Stimulated activated CD8-positive, alpha-beta memory T cell treated with anti-CD3 and anti-CD28 coated beads, Interleukin-15, amount 100 ng/mL, for 24 hours (primary cell): ENCODE data around the gene OR13C9.
"Not testable (repeated sequence)": the region's sequence is repeated elsewhere in the genome, so short reads cannot be mapped to it uniquely, and the experiment has no call there.

ENCODE experiments used
- DNase-seq: peaks from one replicate; pipeline ENCODE4 v3.0.0-alpha.2; 2020; ENCODE audit warnings: low read depth

Gene OR13C9, protein sequence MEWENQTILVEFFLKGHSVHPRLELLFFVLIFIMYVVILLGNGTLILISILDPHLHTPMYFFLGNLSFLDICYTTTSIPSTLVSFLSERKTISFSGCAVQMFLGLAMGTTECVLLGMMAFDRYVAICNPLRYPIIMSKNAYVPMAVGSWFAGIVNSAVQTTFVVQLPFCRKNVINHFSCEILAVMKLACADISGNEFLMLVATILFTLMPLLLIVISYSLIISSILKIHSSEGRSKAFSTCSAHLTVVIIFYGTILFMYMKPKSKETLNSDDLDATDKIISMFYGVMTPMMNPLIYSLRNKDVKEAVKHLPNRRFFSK

DNA sequence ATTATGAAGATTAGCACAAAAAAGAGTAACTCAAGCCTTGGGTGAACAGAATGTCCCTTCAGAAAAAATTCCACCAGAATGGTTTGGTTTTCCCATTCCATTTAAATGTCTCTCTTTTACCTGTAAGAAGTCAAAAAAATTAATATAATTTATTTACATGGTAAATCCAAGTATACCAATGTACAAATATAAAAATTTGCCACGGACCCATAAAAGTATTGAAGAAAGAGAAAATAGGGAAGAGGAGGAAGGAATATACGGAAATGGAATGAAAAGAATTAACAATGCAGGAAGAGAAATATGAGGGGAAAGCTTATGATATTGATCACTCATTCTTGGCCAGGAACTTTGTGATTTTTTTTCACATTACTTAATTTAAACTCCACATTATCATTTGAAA, at the start of gene OR13C9:
Gene OR13C9, minus strand, starts transcription at position 101 of the 400 bp plus-strand sequence. Its CDS starts 0 bp downstream, at position 101.
- no peak for DNase-seq

DNA sequence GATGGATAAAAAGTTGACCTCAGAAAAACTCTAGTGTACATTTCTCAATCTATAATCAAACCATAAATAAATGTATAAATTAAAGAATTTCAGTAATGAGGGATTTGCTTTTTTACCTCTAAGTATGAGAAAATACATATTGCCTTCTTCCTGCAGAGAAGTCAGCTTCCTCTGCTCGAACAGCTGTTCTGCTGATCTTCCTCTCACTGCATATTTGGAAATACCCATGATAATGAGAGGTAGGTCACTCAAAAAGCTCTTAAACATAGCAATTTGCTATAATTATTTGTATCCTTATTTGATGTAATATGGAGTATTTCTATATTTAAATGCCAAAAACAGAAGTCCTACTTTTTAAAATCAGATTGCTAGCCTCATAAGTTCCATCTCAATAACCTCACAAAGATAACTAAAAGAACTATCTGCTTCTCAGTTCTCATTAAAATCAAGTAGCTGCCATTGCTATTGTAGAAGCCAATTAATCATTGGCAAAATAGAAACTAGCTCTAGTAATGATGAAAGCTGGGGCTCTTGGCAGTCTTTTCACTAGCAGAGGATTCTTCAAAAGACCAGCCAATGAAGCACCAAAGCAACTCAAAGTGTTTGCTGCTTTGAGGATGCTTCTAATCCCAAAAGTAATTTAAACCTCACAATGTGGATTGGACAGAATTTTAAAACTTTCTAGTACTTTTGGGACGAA, 40.6 kb upstream of the OR13C9 start:
- DNase-seq = no peak

DNA sequence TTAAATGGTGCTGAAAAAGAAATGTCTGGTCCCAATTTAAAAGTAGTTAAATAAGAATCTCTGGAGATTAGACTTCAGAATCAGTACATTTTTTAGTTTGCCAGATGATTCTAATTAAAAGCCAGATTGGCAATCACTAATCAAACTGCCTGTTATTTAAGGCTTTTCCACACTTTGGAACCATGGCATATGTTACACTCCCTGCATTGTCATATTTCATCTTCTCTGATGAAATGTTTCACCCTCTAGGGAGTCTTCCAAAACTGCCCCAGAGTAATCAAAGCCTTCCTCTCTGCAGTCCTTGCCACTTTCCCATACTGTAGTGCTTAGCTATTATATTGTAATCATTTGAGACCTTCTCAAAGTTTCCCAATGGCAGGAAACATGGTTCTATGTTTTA, 17.5 kb upstream of the OR13C9 start:
- no peak for DNase-seq

DNA sequence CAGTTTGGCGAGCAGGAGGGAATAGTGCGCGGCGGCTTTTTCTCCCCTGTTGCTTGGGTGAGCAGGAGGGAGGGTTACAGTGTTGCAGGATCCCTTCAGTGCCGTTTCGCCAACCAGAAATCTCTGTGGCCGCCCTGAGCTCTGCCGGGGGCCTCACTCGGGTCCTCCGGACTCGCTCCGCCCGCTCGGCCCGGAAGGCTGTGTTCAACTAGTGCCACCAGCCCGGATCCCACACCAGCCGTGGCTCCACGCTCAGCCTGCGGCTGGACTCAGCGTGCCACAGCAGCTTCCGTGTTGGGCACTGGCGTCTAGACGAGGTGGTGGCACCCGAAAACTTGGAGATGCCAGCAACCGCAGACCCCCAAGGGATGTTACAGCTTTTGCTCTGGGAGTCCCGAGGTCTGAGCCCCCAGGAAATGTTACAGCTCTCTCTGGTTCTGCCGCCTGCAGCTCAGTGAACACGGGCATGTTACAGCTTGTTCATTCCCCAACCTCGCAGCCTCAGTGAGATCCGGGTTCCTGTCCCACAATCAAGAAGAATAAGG, 16.0 kb upstream of the OR13C9 start:
- DNase-seq = no peak

DNA sequence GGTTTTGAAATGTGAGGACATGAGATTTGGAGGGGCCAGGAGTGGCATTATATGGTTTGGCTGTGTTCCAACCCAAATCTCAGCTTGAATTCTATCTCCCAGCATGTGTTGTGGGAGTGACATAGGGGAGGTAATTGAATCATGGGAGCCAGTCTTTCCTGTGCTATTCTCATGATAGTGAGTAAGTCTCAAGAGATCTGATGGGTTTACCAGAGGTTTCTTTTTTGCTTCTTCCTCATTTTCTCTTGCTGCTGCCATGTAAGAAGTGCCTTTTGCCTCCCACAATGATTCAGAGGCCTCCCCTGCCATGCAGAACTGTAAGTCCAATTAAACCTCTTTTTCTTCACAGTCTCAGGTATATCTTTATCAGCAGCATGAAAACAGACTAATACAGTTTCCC, 8.0 kb upstream of the OR13C9 start:
- not testable (repeated sequence) for DNase-seq

DNA sequence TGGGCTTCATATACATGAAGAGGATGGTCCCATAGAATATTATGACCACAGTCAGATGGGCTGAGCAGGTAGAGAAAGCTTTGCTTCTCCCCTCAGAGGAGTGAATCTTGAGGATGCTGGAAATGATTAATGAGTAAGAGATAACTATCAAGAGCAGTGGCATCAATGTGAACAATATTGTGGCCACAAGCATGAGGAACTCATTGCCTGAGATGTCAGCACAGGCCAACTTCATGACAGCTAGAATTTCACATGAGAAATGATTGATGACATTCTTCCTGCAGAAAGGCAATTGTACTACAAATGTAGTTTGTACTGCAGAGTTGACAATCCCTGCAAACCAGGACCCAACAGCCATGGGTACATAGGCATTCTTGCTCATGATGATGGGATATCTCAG, 586 bp downstream of the OR13C9 start:
- DNase-seq = no peak

DNA sequence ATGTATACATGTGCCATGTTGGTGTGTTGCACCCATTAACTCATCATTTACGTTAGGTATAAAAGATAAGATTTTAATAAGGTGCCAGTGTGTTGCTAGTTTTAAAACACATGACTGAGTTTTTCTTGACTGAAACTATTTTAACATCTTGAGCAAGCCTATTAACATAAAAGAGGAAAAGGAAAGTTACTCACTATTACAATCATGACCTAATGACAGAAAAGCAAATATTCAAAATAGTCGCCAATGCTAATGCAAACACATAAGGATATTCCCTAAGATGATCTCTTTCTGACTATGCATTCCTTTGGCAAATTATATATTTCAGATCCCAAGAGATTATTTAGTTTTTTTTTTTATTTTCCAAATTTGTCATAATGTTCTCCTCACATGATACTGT, 6.8 kb downstream of the OR13C9 start:
- DNase-seq = no peak

DNA sequence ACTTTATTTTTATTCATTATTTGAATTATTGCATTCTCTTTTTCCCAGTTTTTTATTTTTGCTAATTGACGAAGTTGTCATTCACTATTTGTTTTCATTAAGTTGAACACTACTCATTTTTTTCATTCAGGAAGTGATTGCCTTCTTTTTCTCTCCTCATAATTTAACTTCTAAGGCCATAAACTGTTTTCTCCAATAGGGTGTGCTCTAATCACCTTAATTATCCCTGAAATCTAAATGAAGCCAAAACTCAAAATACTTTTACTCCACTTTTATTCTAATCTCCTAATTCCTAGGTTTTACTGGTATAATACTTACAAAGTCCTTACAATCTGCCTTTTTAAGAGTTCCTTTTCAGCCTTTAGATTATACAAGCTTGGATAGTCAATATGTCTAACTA, 9.7 kb downstream of the OR13C9 start:
- DNase-seq = no peak

DNA sequence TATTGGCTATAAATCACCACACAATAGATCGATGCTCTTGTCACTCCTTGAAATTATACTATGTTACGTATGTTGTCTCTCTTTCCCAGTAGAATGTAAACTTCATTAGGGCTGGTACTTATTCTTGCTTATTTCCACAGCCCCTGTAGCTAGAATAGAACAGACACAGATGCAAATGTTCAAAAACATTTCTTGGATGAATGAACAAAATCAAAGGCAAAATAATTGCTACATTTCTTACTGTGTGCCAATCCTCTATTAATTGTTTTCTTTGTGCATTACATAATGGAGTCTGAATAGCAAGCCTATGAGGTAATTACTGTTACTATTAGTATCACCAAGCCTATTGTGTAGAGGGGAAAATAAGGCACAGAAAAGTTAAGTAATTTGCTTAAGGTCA, 11.9 kb downstream of the OR13C9 start:
- DNase-seq = no peak

DNA sequence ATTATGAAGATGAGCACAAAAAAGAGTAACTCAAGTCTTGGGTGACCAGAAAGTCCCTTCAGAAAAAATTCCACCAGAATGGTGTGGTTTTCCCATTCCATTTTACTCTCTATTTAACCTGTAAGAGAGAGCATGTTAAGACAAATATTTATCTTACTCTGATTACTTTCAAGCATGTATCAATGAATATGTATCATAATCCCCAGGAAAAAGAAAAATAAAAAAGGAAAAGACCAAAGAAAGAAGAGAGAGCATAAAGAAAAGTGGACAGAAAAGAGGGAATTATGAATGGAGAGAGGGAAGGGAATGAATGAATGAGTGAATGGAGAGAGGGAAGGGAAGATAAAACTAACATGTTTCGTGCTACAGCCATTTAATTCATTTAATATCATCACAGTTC, 12.5 kb downstream of the OR13C9 start, which contains the start of gene OR13C2:
Gene OR13C2, minus strand, starts transcription at position 101 of the 400 bp plus-strand sequence. Its CDS starts 0 bp downstream, at position 101.
- DNase-seq = not testable (repeated sequence)

DNA sequence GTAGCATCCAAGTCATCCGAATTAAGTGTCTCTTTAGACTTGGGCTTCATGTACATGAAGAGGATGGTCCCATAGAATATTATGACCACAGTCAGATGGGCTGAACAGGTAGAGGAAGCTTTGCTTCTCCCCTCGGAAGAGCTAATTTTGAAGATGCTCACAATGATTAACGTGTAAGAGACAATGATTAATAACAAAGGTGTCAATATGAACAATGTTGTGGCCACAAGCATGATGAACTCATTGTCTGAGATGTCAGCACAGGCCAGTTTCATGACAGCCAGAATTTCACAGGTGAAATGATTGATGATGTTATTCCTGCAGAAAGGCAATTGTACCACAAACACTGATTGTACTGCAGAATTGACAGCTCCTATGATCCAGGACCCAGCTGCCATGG, 13.2 kb downstream of the OR13C9 start:
- no peak for DNase-seq

DNA sequence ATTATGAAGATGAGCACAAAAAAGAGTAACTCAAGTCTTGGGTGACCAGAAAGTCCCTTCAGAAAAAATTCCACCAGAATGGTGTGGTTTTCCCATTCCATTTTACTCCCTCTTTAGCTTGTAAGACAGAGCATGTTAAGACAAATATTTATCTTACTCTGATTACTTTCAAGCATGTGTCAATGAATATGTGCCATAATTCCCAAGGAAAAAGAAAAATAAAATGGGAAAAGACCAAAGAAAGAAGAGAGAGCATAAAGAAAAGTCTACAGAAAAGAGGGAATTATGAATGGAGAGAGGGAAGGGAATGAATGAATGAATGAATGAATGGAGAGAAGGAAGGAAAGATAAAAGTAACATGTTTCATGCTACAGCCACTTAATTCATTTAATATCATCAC, 18.7 kb downstream of the OR13C9 start, which contains the start of gene OR13C5:
Gene OR13C5, minus strand, starts transcription at position 101 of the 400 bp plus-strand sequence. Its CDS starts 0 bp downstream, at position 101.
- not testable (repeated sequence) for DNase-seq

DNA sequence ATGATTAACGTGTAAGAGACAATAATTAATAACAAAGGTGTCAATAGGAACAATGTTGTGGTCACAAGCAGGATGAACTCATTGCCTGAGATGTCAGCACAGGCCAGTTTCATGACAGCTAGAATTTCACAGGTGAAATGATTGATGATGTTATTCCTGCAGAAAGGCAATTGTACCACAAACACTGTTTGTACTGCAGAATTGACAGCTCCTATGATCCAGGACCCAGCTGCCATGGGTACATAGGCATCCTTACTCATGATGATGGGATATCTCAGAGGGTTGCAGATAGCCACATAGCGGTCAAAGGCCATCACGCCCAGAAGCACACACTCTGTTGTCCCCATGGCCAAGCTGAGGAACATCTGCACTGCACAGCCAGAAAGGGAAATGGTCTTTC, 19.3 kb downstream of the OR13C9 start:
- DNase-seq = not testable (repeated sequence)

DNA sequence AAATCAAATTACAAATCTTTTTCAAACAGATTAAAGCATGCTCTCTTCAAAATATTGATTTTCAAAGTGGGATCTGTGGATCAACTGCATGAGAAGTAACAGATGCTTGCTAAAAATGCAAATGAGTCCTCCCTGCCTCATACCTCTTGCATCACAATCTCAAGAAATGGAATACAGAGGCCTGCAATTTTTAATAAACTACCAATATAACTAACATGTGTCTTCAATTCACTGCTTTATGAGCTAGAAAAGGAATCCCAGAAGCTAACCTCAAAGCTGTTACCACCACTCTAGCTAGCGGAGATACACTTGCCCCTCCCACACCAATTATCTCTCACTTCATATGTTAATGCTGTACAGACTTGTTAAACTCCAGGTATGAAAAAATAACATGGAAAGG, 28.4 kb downstream of the OR13C9 start:
- DNase-seq = no peak

DNA sequence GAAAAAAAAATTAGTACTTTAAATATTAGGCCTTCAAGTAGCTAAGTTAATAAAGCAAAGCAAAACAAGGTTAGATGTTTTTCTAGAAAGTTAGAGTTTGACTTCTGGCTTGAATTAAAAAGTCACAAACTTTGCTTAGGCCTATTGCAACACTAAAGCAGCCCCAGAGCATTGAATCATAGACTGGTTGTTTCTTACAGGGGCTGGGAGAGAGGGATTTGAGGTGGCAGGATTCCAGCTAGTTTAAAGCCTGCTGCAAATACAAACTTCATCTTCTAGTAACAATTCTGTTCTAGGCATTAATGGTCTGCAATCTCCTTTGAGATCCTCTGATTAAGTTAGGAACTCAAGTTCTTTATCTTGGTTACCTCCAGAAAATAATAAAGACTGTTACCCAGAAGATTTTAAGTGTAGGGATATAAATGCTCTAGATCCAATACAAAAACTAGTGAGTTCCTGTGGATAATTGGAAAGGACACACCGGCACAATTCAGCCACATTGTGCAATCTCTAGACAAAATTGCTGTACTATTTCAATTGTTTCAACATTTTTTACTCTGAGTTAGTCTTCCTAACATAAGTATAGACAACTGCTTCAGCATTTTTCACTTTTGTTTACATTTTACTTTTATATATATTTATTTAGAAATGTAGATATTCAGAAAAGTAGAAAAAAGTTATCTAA, 31.4 kb downstream of the OR13C9 start:
- no peak for DNase-seq

DNA sequence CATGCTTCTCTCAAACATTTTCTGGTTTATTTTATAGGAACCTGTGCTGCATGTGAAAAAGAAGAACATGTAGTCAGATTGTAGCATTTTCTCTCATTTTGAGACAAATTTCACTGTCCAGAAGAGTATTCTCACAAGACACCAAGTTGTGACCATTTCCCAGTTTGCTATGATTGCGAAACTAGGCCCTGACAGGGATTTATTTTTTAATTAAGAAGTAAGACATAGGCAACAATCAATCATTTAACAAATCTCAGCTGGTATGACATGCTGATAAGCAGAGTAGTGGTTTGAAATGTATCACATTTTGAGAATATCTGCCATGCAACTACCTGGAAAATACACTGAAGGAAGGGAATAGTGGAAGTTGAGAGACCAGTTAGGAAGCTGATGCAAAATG, 37.4 kb downstream of the OR13C9 start:
- DNase-seq = no peak

DNA sequence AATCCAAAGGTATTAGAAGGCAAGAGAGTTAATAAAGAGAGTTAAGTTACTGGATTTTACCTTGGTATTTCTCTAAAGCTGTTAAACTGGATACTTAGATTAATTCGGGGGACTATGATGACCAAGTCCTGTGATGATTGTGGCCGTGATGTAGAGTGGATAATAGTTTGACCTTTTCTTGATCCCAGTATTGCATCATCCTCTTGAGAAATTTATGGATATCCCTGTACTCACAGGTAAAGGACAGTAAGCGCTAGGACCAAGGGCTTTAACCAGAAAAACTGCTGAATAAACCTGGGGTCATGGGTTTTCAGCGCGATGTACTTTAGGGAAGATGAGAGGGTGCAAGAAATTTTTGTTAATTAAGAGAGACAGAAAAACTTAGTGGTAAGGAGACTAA, 40.7 kb downstream of the OR13C9 start:
- no peak for DNase-seq

DNA sequence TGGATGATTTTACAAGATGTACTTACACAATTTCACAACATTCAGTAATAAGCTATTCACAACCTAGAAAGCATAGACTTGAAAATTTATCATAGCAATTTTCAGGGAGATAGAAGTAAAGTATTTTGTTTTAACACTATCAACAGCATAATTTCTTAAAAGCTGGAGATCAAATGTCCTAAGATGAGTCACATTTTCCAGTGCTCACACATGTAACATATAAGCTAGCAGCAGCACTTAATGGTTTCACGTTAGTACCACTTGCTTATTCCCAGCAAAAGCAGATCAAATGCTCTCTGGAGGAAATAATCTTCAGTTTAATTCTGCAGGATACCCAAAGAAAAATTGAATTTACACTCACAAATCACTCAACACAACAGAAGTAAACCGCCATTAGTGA, 42.5 kb downstream of the OR13C9 start:
- DNase-seq = no peak

DNA sequence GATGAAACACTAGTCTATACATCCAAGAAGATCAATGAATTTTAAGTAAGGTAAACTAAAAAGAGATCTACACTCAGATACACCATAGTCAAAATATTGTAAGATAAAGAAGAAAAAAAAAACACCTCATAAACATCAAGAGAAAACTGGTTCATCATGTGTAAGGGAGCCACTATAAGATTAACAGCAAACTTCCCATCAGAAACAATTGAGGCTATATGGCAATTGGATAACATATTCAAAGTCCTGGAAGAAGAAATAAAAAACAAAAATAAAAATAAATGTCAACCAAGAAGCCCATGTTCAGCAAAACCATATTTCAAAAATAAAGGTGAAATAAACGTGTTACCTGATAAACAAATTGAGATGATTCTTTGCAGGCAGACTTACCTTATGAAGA, 45.4 kb downstream of the OR13C9 start:
- no peak for DNase-seq

DNA sequence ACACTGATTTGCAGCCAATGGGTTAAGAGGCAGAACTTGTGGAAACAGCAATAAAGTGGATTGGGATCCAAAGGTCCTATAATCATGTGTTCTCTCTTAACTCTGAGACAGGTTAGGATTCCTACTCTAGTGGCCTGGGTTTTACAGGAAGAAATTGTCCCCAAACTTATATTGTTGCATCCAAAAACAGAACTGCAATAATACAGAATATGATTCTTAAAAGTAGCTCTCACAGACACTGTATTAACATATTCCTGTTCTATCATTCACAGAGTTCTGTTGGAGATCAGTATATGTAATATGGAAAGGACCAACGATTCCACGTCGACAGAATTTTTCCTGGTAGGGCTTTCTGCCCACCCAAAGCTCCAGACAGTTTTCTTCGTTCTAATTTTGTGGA, 49.1 kb downstream of the OR13C9 start, which contains the start of gene OR13C8:
Gene OR13C8, plus strand, starts transcription at position 301 of the 400 bp plus-strand sequence. Its CDS starts 0 bp downstream, at position 301.
- DNase-seq = no peak
